HL-60 (cell line): Measurements from ENCODE around the gene OTOS.

Source experiments
- CTCF ChIP-seq: IDR thresholded peaks from one replicate; pipeline ENCODE4 v1.5.1; 2011; ENCODE audit warnings: low read length, control low read depth, inconsistent platforms; ENCODE audit not compliant: insufficient read depth
- GABPA ChIP-seq: IDR thresholded peaks from 2 replicates; pipeline ENCODE4 v1.6.1; 2012; ENCODE audit warnings: low read depth
- POLR2AphosphoS5 ChIP-seq: IDR thresholded peaks from 2 replicates; pipeline ENCODE4 v1.6.1; 2012; ENCODE audit warnings: low read depth
- REST ChIP-seq: IDR thresholded peaks from 2 replicates; pipeline ENCODE4 v1.6.1; 2012; ENCODE audit warnings: low read depth; ENCODE audit not compliant: insufficient replicate concordance
- SPI1 ChIP-seq: IDR thresholded peaks from 2 replicates; pipeline ENCODE4 v1.6.1; 2012; ENCODE audit warnings: low read depth, mild to moderate bottlenecking, borderline replicate concordance

GRCh38 chr2:240149943-240150784, 9.7 kb upstream of the OTOS start:
- peak; percentile 75 for TF ChIP-seq CTCF
- TF ChIP-seq REST, result no peak
- no peak for TF ChIP-seq POLR2AphosphoS5
- TF ChIP-seq GABPA, result no peak
- no peak for TF ChIP-seq SPI1
